Activated CD8-positive, alpha-beta memory T cell treated with anti-CD3 and anti-CD28 coated beads, Interleukin-2, amount 10 ng/mL, durations not matched to agents 7 days and 5 days (primary cell): ENCODE measurements around the gene RPL27A. TPM values are rescaled to one million over a fixed set of nuclear protein-coding genes. Genes with fewer than 3 reads are reported as not detected.

ENCODE experiments used
- ATAC-seq: fragments of 150-1000 bp; cut with Tn5 transposase; one replicate; pipeline ENCODE4 v1.10.0; 2021; ENCODE audit warnings: moderate library complexity
- CTCF ChIA-PET: fragments of 350-600 bp; sonication (Branson Sonifier 250); formaldehyde crosslinking; loops from one replicate; lab custom pipeline; 2021; ENCODE audit warnings: antibody characterized with exemption; lab: Charles Lee
- DNase-seq: peaks from one replicate; pipeline ENCODE4 v3.0.0-alpha.2; 2020
- H3K27ac Mint-ChIP-seq: one replicate; pipeline ENCODE4 v1.8.0; 2021; ENCODE audit warnings: mild to moderate bottlenecking, mixed read lengths
- H3K27me3 Mint-ChIP-seq: one replicate; pipeline ENCODE4 v1.8.0; 2021; ENCODE audit warnings: mixed read lengths
- H3K36me3 Mint-ChIP-seq: one replicate; pipeline ENCODE4 v1.8.0; 2021; ENCODE audit warnings: mild to moderate bottlenecking, mixed read lengths
- H3K4me1 Mint-ChIP-seq: one replicate; pipeline ENCODE4 v1.8.0; 2021; ENCODE audit warnings: mixed read lengths
- H3K4me3 Mint-ChIP-seq: one replicate; pipeline ENCODE4 v1.8.0; 2021; ENCODE audit warnings: mild to moderate bottlenecking, moderate library complexity, mixed read lengths
- H3K9me3 Mint-ChIP-seq: one replicate; pipeline ENCODE4 v1.8.0; 2022; ENCODE audit warnings: low read depth, mixed read lengths
- total RNA-seq, 2 experiments: library from RNA; stranded (reverse); gene quantifications; one replicate each; pipeline ENCODE4 v1.2.3, GENCODE V29; 2021

Gene RPL27A
- total RNA-seq, 2 experiments from 2014 or later, result 715 to 800 TPM

- H3K9me3 Mint-ChIP-seq, result no peaks in the 10 kb centered on the region
- ATAC-seq, result no peak
- H3K4me1 Mint-ChIP-seq, result peaks cover 4% of the 10 kb centered on the region
- no peak overlapping the region for H3K27ac Mint-ChIP-seq
- no peak for DNase-seq
- H3K27me3 Mint-ChIP-seq, result no peaks in the 10 kb centered on the region
- no peaks in the 10 kb centered on the region for H3K36me3 Mint-ChIP-seq
- CTCF ChIA-PET, result no interaction called here
- H3K4me3 Mint-ChIP-seq, result no peak overlapping the region
These were observed 29.9 kb downstream of the RPL27A start for GRCh38 chr11:8712506-8712905.

DNA sequence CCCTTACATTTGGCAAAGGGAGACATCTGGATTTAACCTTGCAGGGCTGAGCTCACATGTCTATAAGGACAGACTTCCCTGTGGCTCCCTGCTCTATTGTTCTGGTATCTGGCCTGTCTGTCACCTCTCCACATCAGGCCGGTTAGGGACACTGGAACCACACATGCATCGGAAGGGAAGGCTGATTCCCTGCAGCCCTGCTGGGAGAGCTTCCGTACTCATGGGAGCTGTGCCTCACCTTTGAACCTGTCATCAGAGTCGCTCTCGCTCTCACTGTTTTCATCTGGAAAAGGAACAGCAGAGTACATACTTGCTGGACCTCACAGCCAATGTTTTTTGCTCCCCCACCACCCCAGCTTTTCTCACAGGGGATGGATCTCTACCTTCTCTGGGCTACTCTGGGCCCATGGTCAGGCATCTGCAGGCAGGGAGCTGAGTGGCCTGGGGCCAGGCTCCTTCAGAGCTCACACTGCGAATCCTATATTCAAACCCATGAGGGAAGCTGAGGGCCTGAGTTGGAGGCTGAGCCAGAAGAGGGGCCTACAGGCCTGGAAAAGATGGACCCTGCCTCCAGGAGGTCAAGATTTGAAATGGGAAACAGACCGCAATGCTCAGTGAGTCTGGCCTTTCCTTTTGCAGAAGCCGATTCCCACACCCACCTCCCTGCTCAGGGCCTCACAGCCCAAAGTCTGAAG lies 31.3 kb downstream of the RPL27A start:
- DNase-seq (no peak), ATAC-seq (no peak)
- Mint-ChIP-seq H3K27me3 (no peaks in the 10 kb centered on the region), H3K27ac (no peak overlapping the region), H3K4me3 (no peak overlapping the region), H3K9me3 (no peaks in the 10 kb centered on the region), H3K4me1 (peaks cover 7% of the 10 kb centered on the region), H3K36me3 (no peaks in the 10 kb centered on the region)
- CTCF ChIA-PET, result no interaction called here

DNA sequence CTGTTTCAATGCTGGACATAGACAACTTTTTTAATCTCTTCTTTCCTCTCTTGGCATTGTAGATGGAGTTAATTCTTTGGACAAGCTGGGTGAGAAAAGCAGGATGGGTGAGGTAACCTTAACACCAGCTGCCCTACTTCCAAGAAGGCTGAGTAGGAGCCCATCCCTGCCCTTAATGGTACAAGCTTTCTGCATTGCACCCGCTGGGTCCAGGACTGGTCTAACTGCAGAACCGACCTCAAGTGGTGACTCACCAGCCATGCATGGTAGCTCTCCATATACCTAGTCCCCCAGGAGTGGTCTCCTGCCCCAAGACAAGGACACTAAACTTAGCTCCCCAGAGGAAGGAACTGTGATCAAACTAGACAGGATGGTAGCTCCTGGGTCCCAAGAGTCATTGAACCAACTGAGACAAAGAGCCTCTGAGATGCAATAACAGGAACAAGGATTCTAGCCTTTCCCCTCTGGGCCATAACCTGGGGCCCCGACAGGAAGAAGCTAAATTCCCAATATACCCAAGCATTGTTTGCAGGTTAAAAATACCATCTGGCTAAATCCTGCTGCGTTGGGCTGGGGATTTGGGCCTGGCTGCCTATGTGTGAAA lies 32.1 kb downstream of the RPL27A start:
- DNase-seq (no peak), ATAC-seq (no peak)
- peaks cover 7% of the 10 kb centered on the region for H3K4me1 Mint-ChIP-seq
- no peaks in the 10 kb centered on the region for H3K27me3 Mint-ChIP-seq
- H3K27ac Mint-ChIP-seq, result no peak overlapping the region
- no peak overlapping the region for H3K4me3 Mint-ChIP-seq
- no peaks in the 10 kb centered on the region for H3K9me3 Mint-ChIP-seq
- CTCF ChIA-PET, result no interaction called here
- no peaks in the 10 kb centered on the region for H3K36me3 Mint-ChIP-seq

GRCh38 chr11:8715501-8715900 lies 32.9 kb downstream of the RPL27A start:
- no peaks in the 10 kb centered on the region for H3K27me3 Mint-ChIP-seq
- H3K4me1 Mint-ChIP-seq, result peaks cover 7% of the 10 kb centered on the region
- H3K9me3 Mint-ChIP-seq, result no peaks in the 10 kb centered on the region
- CTCF ChIA-PET, result no interaction called here
- no peak overlapping the region for H3K4me3 Mint-ChIP-seq
- H3K27ac Mint-ChIP-seq, result no peak overlapping the region
- DNase-seq, result no peak
- no peaks in the 10 kb centered on the region for H3K36me3 Mint-ChIP-seq
- ATAC-seq, result no peak

- CTCF ChIA-PET, result no interaction called here
- DNase-seq (no peak), ATAC-seq (no peak)
- H3K9me3 Mint-ChIP-seq, result no peaks in the 10 kb centered on the region
- H3K27me3 Mint-ChIP-seq, result peaks cover 3% of the 10 kb centered on the region
- H3K4me3 Mint-ChIP-seq, result no peak overlapping the region
- H3K4me1 Mint-ChIP-seq, result peaks cover 7% of the 10 kb centered on the region
- no peak overlapping the region for H3K27ac Mint-ChIP-seq
- no peaks in the 10 kb centered on the region for H3K36me3 Mint-ChIP-seq
These were observed 34.9 kb downstream of the RPL27A start for GRCh38 chr11:8717544-8717875.

GRCh38 chr11:8717876-8718753 lies 35.5 kb downstream of the RPL27A start:
- Mint-ChIP-seq H3K36me3 (no peaks in the 10 kb centered on the region), H3K27me3 (peaks cover 3% of the 10 kb centered on the region), H3K4me1 (peaks cover 7% of the 10 kb centered on the region), H3K27ac (no peak overlapping the region), H3K9me3 (no peaks in the 10 kb centered on the region), H3K4me3 (no peak overlapping the region)
- ATAC-seq (no peak), DNase-seq (no peak)
- CTCF ChIA-PET, result no interaction called here

DNA sequence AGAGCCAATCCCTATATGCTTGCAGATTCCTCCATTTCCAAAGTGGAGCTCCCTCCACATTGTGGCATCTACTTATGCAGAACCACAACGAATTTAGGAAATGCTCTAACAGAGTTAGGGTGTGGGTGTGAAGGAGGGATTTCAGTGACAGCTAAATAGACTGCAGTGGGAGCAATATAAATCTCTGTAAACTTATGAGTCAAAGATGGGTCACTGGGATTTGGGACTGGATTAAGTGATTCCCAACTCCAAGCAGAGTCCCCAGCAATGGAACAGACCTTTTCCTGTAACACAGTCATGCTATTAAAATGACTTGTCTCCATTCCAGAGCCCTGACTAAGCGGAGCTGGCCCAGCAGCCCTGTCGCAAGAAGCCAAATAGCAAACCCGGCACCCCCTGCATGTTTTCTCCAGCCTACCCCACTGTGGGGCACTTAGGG lies 36.6 kb downstream of the RPL27A start:
- Mint-ChIP-seq H3K4me1 (peaks cover 7% of the 10 kb centered on the region), H3K9me3 (no peaks in the 10 kb centered on the region), H3K36me3 (no peaks in the 10 kb centered on the region), H3K27me3 (peaks cover 3% of the 10 kb centered on the region), H3K4me3 (no peak overlapping the region), H3K27ac (no peak overlapping the region)
- CTCF ChIA-PET, result no interaction called here
- DNase-seq (no peak), ATAC-seq (no peak)

DNA sequence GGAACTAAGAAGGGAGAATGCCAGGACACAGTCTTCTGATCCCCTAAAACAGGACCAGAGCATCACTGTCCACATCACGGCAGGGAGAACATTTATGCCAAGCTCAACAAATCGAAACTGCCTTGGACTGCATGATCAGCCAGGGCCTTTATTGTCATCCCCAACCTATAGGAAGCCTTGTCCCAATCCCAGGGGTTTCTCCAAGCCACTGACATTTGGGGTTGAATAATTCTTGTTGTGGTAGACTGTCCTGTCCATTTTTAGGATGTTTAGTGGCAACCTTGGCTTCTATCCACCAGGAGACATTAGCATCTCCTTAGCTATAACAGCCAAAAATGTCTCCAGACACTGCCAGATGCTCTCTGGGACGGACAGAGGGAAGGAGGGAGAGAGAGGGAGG lies 37.1 kb downstream of the RPL27A start:
- Mint-ChIP-seq H3K9me3 (no peaks in the 10 kb centered on the region), H3K4me1 (peaks cover 7% of the 10 kb centered on the region), H3K27me3 (peaks cover 3% of the 10 kb centered on the region), H3K36me3 (no peaks in the 10 kb centered on the region), H3K4me3 (no peak overlapping the region), H3K27ac (no peak overlapping the region)
- DNase-seq (no peak), ATAC-seq (no peak)
- CTCF ChIA-PET, result no interaction called here

GRCh38 chr11:8720352-8720751 lies 37.8 kb downstream of the RPL27A start:
- H3K36me3 Mint-ChIP-seq, result no peaks in the 10 kb centered on the region

DNA sequence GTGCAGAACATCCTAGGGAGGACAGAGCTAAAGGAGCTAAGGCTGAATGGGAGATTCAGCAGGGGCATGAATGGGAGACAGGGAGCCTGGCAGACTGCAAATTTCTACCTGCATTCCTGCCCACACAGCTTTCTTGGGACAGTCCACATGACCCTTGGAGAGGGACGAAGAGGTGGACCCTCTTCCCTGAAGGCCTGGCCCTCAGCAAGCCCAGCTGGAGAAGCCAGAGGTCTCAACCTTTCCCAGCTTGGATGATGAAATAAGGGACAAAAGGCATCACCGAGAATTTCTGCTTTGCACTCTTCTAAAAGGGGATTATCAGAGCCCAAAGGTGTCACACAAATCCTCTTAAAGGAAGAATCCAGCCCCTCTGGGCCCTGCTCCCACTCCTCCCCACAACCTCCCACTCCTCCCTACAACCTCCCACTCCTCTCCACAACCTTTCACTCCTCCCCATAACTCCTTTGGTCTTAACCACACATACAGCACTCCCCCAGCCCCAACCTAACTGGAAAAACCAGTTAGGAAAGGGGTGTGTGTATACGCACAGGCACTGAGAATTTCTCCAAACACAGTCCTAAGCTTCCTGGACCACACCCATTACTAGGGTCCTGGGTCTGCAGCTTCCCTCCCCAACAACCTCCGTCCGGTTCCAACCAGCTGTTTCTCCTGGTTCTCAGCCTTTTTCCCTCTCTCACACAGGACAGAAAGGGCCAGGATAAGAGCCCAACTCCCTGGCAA lies 38.4 kb downstream of the RPL27A start:
- Mint-ChIP-seq H3K4me3 (no peak overlapping the region), H3K27ac (no peak overlapping the region), H3K4me1 (peaks cover 7% of the 10 kb centered on the region), H3K27me3 (peaks cover 3% of the 10 kb centered on the region), H3K9me3 (no peaks in the 10 kb centered on the region), H3K36me3 (no peaks in the 10 kb centered on the region)
- DNase-seq (no peak), ATAC-seq (no peak)
- CTCF ChIA-PET, result no interaction called here

More at GRCh38 chr11:8720352-8720751, 37.8 kb downstream of the RPL27A start:
- H3K27ac Mint-ChIP-seq, result no peak overlapping the region
- DNase-seq, result no peak
- H3K27me3 Mint-ChIP-seq, result peaks cover 3% of the 10 kb centered on the region
- peaks cover 7% of the 10 kb centered on the region for H3K4me1 Mint-ChIP-seq
- no peak overlapping the region for H3K4me3 Mint-ChIP-seq
- H3K9me3 Mint-ChIP-seq, result no peaks in the 10 kb centered on the region
- CTCF ChIA-PET, result no interaction called here
- ATAC-seq, result no peak

DNA sequence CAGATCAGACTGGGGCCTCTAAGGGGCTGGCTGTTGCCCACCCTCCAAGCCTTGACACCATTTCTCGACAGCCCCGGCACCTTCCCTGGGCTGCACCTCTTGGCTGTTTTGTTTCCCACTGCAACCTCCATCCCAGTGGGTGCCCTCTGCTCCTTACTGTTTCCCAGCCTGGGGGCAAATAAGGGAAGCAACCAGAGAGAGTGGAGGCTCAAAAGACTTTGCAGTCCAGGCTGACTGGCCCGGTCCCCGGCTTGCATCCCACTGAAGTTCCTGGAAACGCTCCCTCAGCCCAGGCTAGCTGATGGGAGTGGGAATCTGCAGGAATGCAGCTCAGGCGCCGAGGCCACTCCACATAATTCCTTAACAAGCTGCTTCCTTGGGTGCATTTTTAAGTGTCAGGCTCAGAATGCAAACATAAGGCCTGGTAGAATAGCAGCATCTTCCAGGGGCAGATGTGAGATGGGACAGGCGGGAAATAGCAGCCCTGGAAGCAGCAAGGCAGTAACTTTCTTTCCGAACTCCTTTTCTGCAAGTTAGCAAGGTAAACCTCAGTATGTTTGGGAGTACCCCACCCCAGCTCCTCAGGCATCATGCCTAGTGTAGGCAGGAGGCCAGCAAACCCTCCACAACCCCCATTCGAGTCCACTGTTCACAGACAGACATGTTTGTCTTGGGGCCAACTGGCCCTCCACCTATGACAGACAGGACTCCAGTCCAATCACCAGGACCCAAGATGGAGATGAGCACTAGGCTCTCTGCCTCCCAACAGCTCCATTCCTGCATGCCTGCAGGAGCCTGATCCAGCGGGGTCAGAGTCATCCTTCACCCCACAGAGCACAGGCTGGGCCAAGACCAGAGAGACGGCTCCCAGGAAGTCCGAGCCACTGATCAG lies 39.3 kb downstream of the RPL27A start:
- Mint-ChIP-seq H3K4me1 (peaks cover 7% of the 10 kb centered on the region), H3K27ac (no peak overlapping the region), H3K36me3 (no peaks in the 10 kb centered on the region), H3K27me3 (peaks cover 3% of the 10 kb centered on the region), H3K4me3 (no peak overlapping the region), H3K9me3 (no peaks in the 10 kb centered on the region)
- CTCF ChIA-PET, result no interaction called here
- no peak for DNase-seq
- no peak for ATAC-seq

- Mint-ChIP-seq H3K9me3 (no peaks in the 10 kb centered on the region), H3K27me3 (peaks cover 3% of the 10 kb centered on the region), H3K36me3 (no peaks in the 10 kb centered on the region), H3K4me1 (no peaks in the 10 kb centered on the region), H3K27ac (no peak overlapping the region), H3K4me3 (no peak overlapping the region)
- ATAC-seq (no peak), DNase-seq (no peak)
- CTCF ChIA-PET, result no interaction called here
These were observed 40.2 kb downstream of the RPL27A start for GRCh38 chr11:8722809-8723208.
